Activated CD8-positive, alpha-beta memory T cell treated with anti-CD3 and anti-CD28 coated beads, Interleukin-2, amount 50 U/mL, for 1 hour (primary cell): ENCODE results near the gene SRGAP2C.
"Not testable (repeated sequence)": the region's sequence is repeated elsewhere in the genome, so short reads cannot be mapped to it uniquely, and the experiment has no call there.

ENCODE experiments used
- DNase-seq: peaks from one replicate; pipeline ENCODE4 v3.0.0-alpha.2; 2020; ENCODE audit errors: extremely low read depth

The SRGAP2C gene

DNA sequence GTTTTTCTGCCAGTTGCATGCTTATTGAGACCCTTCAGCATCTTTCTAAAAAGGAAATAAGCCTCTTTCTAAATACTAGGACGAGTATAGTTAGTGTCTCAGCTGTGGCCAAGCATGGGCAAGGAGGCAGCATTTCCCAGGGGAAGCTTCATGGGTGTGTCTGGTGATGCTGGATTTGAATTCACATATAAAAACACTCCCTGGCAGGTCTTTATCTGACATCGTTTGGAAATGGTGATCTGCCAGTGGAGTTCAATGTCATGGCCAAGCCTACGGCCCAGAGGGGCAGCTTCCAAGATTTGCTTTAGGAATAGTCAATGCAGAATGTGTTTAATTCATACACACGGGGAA lies 94.7 kb downstream of the SRGAP2C start:
- not testable (repeated sequence) for DNase-seq

DNA sequence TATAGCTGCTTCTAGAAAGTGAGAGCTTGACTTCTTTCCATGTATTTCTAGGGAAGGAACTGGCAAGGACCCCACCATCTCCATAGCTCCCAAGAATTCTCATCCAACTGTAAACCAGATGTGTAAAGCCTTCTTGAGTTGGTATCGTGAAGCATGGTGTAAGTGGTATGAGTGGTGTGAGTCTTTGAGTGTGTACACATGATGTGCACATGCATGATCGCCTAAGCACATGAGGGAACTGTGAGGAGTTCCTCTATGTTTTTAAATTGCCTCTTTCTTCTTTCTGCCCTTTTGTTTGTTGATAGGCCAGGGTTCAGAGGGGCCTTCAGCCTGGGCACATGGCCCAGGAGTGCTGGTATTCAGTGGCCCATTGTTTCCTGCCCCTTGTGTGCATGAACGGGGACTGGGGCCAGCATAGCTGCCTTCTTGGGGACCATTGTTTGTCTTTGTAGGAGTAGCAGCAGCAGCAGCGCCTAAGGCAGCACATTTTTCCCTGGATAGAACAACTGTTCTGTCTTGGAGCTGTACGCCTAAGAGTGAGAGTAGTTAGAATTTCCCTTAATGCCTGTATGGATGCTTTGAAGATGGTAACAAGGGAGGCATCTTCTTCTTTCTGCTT lies 96.0 kb downstream of the SRGAP2C start:
- not testable (repeated sequence) for DNase-seq

DNA sequence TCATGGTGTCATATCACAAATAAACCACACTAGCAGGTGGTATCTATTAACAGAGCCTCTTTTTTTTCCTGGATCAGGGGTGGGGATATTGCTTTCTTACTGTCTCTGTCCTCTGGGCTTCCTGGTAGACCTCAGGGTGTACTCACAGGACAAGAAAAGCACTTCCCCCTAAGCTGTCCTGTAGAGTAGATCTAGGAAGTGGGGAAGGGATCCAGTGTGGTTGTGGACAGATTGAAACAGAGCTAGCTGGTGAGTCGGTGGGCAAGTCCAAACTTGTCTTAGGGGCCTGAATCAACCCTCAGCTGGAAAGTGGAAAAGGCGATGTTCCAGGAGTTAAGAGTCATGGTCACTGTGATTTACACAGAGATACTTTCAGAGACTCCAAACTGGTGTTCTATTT lies 96.7 kb downstream of the SRGAP2C start:
- not testable (repeated sequence) for DNase-seq

DNA sequence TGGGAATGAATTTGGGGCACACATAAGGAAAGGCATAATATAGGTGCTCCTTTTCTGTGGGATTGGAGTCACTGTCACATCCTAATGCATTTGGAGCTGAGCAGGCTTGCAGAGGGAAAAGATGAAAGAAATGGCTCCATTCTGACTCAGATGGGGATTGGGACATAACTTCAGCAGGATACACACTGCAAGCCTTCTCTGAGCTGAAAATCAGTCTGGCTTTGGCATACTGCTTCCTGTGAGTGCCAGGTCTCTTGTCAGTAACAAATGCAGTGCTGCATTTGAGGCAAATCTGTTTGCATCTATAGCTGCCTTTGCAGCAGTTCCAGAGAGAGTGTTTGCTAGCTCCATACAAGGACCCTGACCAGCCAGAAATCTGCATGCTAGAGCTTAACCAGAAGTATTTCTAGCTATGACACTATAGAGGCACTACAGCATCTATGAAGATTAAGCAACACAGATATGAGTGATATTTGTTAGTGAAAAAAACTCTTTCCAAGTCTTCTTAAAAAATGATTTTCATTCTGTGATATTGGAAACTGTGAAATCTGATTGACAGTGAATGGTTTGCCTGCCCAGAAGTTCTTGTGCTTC lies 98.9 kb downstream of the SRGAP2C start:
- DNase-seq, result not testable (repeated sequence)

DNA sequence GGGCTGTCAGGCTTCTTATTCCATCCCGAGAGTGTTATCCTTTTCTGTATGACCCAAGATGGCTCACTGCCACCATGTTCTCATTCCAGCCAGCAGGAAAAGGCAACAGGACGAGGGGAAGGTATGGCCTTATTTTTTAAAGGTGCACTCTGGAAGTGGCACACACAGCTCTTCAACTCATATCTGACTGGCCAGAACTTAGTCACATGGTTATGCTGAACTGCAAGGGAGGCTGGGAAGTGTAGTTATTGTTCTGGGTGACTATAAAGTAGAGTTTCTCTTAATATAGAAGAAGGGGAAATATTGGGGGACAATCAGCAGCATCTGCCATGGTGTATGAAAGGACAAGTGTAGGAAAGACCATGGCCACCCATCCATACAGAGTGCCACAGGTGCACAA lies 107.8 kb downstream of the SRGAP2C start:
- DNase-seq, result not testable (repeated sequence)

DNA sequence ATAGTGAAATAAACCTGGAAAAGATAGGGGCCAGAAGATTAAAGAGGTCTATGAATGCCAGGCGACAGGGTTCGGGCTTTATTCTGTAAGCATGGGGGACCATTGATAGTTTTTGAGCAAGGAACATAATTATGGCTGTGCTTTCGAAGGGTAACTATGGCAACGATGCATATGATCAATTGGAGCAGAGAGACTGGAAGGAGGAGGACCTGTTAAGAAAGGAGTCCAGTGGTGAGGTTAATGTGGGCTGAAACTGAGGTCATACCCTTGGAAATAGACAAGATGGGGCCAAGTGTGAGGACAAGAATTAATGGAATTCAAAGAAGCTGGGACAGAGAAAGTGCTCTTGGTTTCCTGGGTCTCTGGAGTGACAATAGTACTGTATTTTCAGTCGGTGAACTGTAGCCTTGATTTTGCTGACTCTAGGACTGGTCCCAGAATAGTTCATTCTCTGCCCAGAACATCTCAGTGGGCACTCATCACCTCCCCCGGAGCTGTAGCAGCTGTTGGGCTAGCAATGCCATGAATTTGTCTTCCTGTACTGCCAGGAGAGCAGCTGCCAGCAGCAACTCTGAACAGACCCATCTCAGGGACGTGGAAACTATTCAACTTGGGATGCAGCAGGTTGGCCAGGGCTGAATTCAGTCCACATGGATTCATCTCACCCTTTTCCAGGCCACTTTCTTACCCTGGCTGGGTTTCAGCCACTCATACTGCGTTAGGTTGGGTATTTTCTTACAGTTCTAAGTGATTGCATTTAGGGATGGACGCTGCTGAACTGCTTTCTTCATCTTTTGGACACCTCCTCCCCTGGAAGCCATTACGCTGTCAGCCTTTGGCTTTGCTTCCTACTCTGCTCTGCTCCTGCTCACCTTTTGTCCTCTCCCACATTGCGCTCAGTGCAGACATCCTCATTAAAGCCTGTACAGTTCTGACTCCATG lies 108.8 kb downstream of the SRGAP2C start:
- DNase-seq, result not testable (repeated sequence)

DNA sequence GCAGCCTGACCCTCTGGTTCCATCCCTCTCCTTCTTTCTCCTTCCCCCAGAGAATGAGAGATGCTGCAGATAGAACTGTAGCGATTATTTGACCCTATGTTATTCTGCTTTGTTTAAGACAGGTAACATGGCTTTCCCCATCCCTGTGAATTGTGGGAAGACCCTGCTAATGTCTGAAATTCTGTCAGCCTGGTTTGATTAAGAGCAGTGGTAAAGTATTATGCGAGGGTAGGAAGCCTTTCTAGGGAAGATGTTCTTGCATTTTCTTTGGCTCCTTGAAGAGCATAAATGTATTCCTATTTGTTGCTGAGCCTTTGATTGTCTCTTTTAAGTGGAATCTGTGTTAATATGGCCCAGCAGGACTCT lies 109.4 kb downstream of the SRGAP2C start:
- DNase-seq, result not testable (repeated sequence)

DNA sequence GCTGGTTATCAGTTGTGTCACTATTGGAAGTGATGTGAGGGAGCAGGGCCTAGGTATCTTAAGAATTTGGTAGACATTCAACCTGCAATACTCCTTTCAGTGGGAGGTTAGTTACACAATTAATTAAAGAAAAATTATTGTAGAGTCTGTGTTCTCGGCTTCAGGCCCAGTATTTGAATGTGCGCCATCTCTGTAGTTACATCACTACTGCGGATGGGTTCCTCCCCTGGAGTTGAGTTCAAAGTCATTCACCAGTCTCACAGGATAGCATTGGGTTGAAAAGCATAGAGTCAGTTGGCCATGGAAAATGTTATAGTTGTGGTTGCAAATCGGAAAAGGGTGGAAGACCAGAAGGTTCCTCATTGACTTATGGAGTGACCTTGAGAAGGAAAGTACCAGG lies 111.8 kb downstream of the SRGAP2C start:
- not testable (repeated sequence) for DNase-seq

DNA sequence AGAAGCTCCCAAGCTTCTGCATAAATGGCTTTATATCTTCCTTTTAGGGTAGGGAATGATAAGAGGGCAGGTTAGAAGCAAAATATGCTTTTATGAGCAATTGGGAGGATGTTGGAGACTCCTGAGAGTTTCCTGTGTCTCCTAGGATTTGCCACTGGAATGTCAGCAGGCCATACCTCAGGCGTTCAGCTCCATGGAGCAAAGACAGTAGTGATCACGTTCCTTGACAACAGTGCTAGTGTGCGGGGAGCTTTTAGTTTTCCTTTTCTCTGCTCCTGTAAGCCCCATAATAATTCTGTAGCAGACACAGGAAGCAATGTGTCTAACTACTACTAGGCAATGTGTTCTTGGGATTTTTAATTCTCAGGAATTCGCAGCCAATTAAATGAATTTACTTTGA lies 113.8 kb downstream of the SRGAP2C start:
- not testable (repeated sequence) for DNase-seq

DNA sequence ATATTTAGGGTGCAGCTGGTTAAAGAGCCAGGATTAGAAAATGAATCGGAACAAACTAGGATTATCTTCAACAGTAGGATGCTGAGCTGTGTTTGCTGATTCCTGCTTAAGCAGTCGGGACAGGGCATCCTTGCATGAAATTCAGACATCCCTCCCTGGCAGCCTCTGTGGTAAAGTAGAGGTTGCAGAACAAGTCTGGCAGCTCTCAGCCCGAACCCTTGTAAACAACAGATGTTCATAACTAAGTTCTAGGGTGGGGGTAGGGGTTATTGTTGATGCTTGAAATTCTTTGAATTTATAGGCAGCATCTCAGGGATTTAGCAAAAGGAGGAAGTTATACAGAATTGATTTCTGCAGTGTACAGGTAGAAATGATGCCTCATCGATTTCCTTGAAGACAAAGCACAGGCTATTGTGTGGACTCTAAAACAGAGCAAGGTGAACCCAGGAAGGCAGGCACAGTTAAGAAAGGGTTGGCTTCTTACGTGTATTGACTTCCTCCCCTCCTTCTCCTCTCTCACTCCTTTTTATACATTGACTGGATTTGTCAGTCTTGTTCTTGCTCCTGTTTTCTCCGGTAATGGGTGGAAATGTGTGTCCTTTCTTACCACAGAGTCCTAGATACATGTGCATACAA lies 114.9 kb downstream of the SRGAP2C start:
- not testable (repeated sequence) for DNase-seq

DNA sequence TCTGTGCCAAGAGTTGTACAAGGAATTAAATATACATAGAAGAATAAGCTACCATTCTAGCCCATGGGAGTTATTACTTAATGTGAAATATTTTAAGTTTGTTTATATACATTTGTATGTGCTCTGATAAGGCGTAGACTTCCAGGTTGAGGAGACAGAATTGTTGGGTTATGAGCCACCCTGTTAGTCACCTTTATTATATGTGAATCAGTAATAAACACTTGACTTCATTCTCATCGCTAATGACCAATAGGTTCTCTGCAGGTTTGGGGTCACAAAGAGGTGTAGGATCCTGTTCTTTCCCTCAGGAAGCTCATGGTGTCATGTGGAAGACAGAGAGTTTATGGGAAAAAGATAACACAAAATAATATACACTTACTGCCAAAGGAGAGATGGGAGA lies 117.1 kb downstream of the SRGAP2C start:
- not testable (repeated sequence) for DNase-seq

DNA sequence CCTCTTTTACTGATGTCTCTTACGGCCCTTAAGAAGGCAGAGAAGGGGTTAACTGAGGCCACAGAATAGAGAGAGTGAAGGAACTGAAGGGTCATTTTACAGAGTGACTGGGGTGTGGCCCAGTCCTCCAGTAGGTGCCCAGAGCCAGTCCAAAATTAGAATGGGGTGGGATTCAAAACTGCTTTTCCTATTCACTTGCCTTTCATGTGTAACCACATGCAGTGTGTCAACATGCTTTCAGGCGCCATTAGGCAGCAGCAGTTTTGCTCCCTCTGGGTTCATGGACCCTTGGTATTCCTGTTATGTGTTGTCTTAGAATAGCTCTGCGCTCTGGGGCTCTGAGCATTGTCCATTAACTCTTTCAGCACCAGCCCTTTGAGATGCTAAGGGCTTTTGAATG lies 123.0 kb downstream of the SRGAP2C start:
- not testable (repeated sequence) for DNase-seq

DNA sequence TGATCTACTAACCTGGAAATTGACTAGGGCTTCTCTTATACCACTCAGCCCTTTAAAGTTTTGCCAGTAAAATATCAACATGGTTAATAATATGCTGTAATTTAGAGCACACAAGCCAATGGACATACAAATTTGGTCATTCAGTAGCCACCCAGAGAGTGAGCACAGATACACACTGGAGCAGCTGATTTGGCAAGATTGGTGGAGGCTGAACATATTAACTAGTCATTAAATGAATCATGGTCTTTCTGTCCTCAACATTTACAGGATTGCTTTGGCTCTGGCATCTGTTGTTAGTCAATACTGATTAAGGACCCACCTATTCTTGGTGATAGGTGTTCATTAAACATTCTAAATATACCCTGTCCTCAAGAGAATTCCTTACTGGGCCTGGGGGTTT lies 130.7 kb downstream of the SRGAP2C start:
- DNase-seq, result not testable (repeated sequence)

DNA sequence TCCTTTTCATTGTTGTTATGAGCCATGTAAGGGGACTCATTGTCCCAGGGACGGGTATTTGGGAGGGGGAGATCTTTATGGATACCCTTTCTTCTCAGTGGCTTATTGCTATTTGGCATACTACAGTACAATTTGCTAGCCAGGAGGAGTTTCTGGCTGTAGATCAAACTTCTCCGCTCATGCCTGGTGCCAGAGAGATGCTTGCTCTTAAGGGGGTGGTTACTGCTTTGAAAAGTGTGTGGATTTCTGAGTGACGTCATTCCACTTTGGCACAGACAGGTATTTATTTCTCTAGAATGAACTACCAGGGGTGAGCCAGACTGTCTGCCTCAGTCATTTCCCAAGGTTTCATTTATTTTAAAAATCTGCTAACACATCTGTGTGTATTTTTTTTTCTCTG lies 131.3 kb downstream of the SRGAP2C start:
- not testable (repeated sequence) for DNase-seq

DNA sequence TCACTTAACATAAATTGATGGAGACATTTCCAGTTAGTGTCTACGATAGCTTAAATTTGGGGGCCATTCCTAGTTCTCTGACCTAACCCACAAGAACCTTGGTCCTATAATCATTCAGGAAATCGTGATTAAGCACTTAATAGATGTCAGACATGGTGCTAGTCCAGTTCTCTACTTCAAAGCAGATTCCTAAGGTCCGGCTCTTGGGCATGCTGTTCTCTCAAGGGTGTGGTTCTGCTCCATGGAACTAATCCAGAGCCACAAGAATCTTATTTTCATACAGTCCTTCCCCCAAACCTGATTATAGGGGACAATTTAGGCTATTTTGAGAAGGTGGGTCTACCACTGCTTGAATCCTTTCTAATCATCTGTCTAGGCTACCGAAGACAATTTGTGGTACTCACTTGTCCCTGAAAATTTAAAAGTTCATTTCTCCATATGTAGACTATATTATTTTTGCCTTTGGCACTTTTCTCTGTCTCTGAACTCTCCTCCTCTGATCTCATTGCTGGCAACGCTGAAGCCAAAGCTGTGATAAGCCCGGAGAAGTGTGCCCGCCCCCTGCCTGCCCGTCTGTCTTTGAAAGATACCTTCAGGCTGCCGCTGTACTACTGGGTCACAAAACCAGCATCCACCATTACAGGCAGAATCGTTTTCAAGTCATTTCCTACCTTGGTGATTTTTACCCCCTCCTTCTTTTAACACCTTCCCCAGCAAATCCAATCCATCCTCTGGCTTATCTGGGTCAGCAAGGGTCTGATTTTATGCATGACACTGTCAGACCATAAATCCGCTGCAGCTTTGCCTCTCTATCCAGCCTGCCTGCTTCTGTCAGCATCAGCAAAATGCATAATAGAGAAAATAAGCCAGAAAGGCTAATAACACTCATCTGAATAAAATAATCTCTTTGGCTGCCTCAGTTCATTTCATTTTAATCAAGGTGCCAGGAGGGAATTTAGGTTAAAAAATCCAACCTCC lies 133.0 kb downstream of the SRGAP2C start:
- not testable (repeated sequence) for DNase-seq

DNA sequence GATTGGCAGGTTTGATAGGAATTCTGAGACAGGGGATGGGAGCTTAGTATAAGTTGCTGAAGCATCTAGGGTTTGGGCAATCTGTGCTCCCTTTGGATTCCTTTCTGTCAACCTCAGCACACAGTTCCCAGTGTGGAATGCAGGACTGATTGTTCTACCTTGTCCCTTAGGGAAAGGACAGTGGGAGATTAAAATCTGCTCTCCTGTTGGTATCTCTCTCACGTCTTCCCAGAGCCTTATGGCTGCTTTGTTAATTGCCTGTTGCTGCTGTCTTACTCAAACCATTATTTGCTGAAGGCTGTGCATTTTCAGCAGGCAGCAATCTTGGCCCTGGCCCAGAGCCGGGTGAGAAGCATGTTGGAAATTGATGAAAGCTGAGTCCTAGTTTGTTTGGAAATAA lies 133.9 kb downstream of the SRGAP2C start:
- not testable (repeated sequence) for DNase-seq

DNA sequence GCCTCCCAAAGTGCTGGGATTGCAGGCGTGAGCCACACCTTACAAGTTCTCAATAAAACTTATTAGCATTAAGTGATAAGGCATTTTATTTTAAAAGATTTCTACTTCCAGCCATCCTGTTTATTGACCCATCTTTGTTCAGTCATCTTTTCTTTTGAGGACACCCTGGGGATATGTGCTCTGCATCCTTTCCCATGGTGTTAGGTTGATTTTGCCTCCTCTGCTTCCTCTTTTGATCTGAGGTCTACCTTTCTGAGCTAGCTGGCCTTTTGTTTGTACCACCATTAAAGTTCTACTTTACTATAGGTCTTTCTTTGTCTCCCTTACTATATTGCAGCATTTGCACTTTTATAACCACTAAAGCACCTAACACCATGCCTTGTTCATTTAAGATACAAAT lies 136.9 kb downstream of the SRGAP2C start:
- not testable (repeated sequence) for DNase-seq

DNA sequence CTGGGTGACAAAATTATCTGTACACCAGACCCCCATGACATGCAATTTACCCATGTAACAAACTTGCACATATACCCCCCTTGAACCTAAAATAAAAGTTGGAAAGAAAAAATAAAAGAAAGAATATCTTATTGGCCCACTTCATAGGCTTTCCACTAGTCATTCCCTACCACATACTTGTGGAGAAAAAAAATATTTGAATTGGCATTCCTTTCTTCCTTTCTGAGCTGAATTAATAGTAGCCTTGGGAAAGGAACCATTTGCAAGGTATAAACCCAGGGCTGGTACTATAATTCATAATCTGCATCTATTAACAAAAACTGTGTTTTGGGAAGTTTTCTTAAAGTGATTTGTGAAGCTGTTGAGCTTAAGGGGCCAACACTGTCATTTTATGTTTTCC lies 140.0 kb downstream of the SRGAP2C start:
- not testable (repeated sequence) for DNase-seq

DNA sequence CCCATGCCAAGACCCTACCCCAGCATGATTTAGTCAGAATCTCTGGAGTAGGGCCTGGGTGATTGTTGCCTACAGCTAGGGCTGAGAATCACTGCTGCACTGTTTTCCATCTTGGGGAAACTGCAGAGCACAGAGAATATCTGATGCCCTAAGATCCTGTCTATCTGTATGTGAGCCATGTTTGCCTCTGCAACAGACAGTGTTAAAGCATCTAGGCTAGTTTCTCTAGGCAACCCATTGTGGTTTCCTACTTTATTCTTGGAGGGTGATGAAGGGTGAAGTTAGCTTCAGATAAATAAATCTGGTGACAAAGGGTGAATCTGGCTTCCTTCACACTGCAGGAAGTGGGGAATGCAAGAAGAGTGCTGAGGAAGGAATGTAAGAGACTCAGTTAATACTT lies 147.4 kb downstream of the SRGAP2C start:
- not testable (repeated sequence) for DNase-seq

DNA sequence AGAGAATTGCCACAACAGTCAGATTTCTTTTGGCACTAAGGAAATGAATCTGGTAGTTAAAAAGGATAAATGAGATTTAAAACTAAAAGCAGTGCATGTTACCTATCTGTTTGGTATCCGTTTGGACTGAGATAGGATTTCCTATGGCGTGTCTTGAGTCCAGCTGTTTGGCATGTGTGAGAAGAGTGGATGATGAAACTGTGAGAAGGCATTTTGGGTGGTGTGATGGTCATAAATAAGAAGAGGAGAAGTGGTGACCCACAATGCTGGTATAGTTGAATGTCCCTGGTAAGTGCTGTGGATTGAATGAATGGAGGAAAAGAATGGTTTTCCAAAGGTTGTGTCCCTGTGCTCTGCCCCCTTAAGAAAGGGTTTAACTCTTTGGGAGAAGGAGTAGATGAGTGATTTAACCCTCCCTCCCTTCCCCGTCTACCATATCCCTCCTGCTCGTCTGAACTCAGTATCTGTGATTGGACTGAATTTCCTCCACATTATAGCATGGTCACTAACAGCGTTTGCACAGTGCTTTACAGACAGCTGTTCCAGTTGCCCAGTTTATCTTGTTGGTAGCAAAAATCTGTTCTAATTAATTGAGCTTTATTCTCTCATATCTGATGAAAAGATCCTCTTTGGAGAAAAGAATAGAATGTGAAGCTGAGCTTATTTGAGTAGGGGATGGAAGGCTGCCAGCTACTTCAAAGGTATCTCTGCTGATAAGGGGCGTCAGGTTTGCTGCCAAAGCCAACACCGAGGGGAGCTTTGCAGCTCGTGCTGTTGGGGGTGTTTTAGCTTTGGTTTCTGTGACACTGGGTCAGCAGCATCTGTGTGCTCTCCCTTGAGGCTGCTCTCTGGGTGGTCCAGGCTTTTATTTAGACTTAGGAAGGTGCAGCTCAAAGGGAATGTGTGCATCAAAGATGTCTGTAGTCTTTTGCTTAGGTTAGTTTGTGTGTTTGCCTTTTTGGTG lies 148.1 kb downstream of the SRGAP2C start:
- not testable (repeated sequence) for DNase-seq
